ENCODE measurements around the gene GKN2.

- no peak for TF ChIP-seq POLR2AphosphoS5 (IDR thresholded peaks at IDR 0.05)
- TF ChIP-seq, protein P1, sequence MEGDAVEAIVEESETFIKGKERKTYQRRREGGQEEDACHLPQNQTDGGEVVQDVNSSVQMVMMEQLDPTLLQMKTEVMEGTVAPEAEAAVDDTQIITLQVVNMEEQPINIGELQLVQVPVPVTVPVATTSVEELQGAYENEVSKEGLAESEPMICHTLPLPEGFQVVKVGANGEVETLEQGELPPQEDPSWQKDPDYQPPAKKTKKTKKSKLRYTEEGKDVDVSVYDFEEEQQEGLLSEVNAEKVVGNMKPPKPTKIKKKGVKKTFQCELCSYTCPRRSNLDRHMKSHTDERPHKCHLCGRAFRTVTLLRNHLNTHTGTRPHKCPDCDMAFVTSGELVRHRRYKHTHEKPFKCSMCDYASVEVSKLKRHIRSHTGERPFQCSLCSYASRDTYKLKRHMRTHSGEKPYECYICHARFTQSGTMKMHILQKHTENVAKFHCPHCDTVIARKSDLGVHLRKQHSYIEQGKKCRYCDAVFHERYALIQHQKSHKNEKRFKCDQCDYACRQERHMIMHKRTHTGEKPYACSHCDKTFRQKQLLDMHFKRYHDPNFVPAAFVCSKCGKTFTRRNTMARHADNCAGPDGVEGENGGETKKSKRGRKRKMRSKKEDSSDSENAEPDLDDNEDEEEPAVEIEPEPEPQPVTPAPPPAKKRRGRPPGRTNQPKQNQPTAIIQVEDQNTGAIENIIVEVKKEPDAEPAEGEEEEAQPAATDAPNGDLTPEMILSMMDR (IDR thresholded peaks at IDR 0.05), result no peak
These were observed 17.2 kb upstream of the GKN2 start for GRCh38 chr2:68969736-68970490.
